Measurements from ENCODE around the gene MYO5A.
A peak's percentile ranks its signal among the peaks of the same experiment; 100 is the strongest.

MYO5A gene

GRCh38 chr15:52383100-52383588 lies 145.5 kb downstream of the MYO5A start:
- no peak for DNase-seq (ENCODE audit: low read depth)
- no peak overlapping the region for H3K4me3 ChIP-seq (ENCODE audit: low read length)
- no peak for TF ChIP-seq CTCF (IDR thresholded peaks at IDR 0.05; ENCODE audit: insufficient read depth, low read depth, low read length, missing control alignments)

GRCh38 chr15:52382647-52383046 lies 146.0 kb downstream of the MYO5A start:
- H3K4me3 ChIP-seq (ENCODE audit: low read length) = no peak overlapping the region
- no peak for TF ChIP-seq CTCF (IDR thresholded peaks at IDR 0.05; ENCODE audit: insufficient read depth, low read depth, low read length, missing control alignments)
- no peak for DNase-seq (ENCODE audit: low read depth)

- no peak overlapping the region for H3K4me3 ChIP-seq (ENCODE audit: low read length)
- DNase-seq (ENCODE audit: low read depth) = no peak
- no peak for TF ChIP-seq CTCF (IDR thresholded peaks at IDR 0.05; ENCODE audit: insufficient read depth, low read depth, low read length, missing control alignments)
These were observed 149.1 kb downstream of the MYO5A start for GRCh38 chr15:52379395-52380106.

GRCh38 chr15:52378746-52379394 lies 149.8 kb downstream of the MYO5A start:
- H3K4me3 ChIP-seq (ENCODE audit: low read length) = no peak overlapping the region
- DNase-seq (ENCODE audit: low read depth) = no peak
- no peak for TF ChIP-seq CTCF (IDR thresholded peaks at IDR 0.05; ENCODE audit: insufficient read depth, low read depth, low read length, missing control alignments)

- peak; percentile 69 for DNase-seq (ENCODE audit: low read depth)
- TF ChIP-seq CTCF (IDR thresholded peaks at IDR 0.05; ENCODE audit: insufficient read depth, low read depth, low read length, missing control alignments) = no peak
- no peak overlapping the region for H3K4me3 ChIP-seq (ENCODE audit: low read length)
These were observed 158.7 kb downstream of the MYO5A start for GRCh38 chr15:52370010-52370409.

GRCh38 chr15:52369455-52369854 lies 159.2 kb downstream of the MYO5A start:
- TF ChIP-seq CTCF (IDR thresholded peaks at IDR 0.05; ENCODE audit: insufficient read depth, low read depth, low read length, missing control alignments) = no peak
- no peak overlapping the region for H3K4me3 ChIP-seq (ENCODE audit: low read length)
- no peak for DNase-seq (ENCODE audit: low read depth)
